ENCODE measurements around the gene CFAP97D2.
"Not testable (repeated sequence)": the region's sequence is repeated elsewhere in the genome, so short reads cannot be mapped to it uniquely, and the experiment has no call there.

- not testable (repeated sequence) for TF ChIP-seq CTCF, POLR2A (IDR thresholded peaks at IDR 0.05)
Measured at GRCh38 chr13:114133126-114133525, 45.9 kb upstream of the CFAP97D2 start.
